ENCODE data around the gene SERGEF. TPM values are rescaled to one million over a fixed set of nuclear protein-coding genes. Genes with fewer than 3 reads are reported as not detected.

The SERGEF gene
- total and polyA plus RNA-seq, 10 of the 15 experiments (the other 5 are each of a cell fraction or from before 2014, with no cell fraction given), result 14.6 to 27.8 (median 22.4) TPM

DNA sequence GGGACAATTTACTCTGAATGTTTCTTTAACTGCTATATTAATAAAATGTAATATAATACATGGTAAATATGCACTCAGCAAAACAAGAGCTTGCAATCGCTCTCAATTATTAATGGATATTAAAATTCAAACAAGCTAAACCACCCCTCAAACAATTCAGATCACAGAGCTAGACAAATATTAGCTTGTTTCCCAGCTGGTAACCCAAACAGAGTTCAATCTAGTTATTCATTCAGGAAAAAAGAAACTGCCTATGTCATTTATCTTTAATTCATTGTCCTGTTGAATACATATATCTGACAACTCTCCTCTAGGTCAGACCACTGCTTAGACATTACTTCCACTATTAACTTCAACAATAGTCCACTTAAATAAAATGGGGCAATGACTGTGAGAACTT is 78.7 kb downstream of the SERGEF start (continued):
- TF ChIP-seq KLF5 (IDR thresholded peaks at IDR 0.05; ENCODE audit: partially characterized antibody) (no peak), HCFC1 (IDR thresholded peaks at IDR 0.05; ENCODE audit: low read length) (no peak), CHD2 (IDR thresholded peaks at IDR 0.05; ENCODE audit: borderline replicate concordance, low read depth, low read length) (no peak)
- TF ChIP-seq, protein P1, sequence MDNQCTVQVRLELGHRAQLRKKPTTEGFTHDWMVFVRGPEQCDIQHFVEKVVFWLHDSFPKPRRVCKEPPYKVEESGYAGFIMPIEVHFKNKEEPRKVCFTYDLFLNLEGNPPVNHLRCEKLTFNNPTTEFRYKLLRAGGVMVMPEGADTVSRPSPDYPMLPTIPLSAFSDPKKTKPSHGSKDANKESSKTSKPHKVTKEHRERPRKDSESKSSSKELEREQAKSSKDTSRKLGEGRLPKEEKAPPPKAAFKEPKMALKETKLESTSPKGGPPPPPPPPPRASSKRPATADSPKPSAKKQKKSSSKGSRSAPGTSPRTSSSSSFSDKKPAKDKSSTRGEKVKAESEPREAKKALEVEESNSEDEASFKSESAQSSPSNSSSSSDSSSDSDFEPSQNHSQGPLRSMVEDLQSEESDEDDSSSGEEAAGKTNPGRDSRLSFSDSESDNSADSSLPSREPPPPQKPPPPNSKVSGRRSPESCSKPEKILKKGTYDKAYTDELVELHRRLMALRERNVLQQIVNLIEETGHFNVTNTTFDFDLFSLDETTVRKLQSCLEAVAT (IDR thresholded peaks at IDR 0.05), result no peak

DNA sequence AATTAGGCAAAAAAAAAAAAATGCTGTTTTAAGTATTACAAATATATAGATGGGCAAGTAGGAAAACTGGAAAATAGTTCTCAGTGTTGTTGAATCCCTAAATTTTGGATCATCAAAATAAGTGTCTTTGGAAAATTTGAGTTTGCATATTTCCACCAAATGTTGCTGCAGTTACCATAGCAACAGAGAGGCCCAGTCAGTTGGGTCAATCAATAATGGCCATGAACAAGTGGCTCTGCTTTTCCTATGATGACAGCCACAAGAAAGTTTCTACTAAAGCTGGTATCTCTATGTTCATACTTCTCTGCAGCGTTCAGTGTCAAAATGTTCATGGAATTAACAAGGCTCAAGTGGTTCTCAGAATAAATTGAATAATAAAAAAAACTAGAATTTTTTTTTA is 79.1 kb downstream of the SERGEF start:
- intact Hi-C loops (cut with micrococcal nuclease; ENCODE audit: unreplicated experiment) (no loop called here), in situ Hi-C loops (cut with MboI) (no loop called here)
- DNase-seq (ENCODE audit: low read depth, low spot score) (no peak), ATAC-seq (no peak), FAIRE-seq (no peak)
- WGBS (ENCODE audit: insufficient coverage, insufficient replicate concordance, low lambda C conversion rate, missing lambda C conversion rate), result 89% methylated on average over 1 of the region's 1 CpG
- no peak overlapping the region for H3K27ac ChIP-seq (ENCODE audit: control insufficient read depth, insufficient read depth)
- no peak for TF ChIP-seq YY1 (IDR thresholded peaks at IDR 0.05; ENCODE audit: low read depth, low read length)
- TF ChIP-seq HCFC1 (IDR thresholded peaks at IDR 0.05; ENCODE audit: low read length), result no peak
- no peak for TF ChIP-seq ZZZ3 (IDR thresholded peaks at IDR 0.05; ENCODE audit: control insufficient read depth, insufficient read length, low read depth)
- TF ChIP-seq POLR2A (IDR thresholded peaks at IDR 0.05; ENCODE audit: low read depth, low read length), result no peak
- TF ChIP-seq, protein P2, sequence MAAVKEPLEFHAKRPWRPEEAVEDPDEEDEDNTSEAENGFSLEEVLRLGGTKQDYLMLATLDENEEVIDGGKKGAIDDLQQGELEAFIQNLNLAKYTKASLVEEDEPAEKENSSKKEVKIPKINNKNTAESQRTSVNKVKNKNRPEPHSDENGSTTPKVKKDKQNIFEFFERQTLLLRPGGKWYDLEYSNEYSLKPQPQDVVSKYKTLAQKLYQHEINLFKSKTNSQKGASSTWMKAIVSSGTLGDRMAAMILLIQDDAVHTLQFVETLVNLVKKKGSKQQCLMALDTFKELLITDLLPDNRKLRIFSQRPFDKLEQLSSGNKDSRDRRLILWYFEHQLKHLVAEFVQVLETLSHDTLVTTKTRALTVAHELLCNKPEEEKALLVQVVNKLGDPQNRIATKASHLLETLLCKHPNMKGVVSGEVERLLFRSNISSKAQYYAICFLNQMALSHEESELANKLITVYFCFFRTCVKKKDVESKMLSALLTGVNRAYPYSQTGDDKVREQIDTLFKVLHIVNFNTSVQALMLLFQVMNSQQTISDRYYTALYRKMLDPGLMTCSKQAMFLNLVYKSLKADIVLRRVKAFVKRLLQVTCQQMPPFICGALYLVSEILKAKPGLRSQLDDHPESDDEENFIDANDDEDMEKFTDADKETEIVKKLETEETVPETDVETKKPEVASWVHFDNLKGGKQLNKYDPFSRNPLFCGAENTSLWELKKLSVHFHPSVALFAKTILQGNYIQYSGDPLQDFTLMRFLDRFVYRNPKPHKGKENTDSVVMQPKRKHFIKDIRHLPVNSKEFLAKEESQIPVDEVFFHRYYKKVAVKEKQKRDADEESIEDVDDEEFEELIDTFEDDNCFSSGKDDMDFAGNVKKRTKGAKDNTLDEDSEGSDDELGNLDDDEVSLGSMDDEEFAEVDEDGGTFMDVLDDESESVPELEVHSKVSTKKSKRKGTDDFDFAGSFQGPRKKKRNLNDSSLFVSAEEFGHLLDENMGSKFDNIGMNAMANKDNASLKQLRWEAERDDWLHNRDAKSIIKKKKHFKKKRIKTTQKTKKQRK (IDR thresholded peaks at IDR 0.05; ENCODE audit: low read depth, low read length), result no peak
- TF ChIP-seq RCOR1 (conservative IDR thresholded peaks at IDR 0.05; ENCODE audit: low read depth, low read length), result no peak
- TF ChIP-seq TARDBP (IDR thresholded peaks at IDR 0.05; ENCODE audit: borderline replicate concordance), result no peak
- TF ChIP-seq FOXM1 (IDR thresholded peaks at IDR 0.05; ENCODE audit: low read depth, low read length), result no peak
- TF ChIP-seq BHLHE40 (IDR thresholded peaks at IDR 0.05; ENCODE audit: borderline replicate concordance in 1 of 2, low read depth in 2 of 2, low read length in 1 of 2), result no peak
- no peak for TF ChIP-seq RBBP5 (conservative IDR thresholded peaks at IDR 0.05)
- TF ChIP-seq NBN (IDR thresholded peaks at IDR 0.05), result no peak
- no peak for TF ChIP-seq DPF2 (IDR thresholded peaks at IDR 0.05)
- TF ChIP-seq BCL11A (IDR thresholded peaks at IDR 0.05; ENCODE audit: low read depth, low read length), result no peak
- TF ChIP-seq NR2C1 (IDR thresholded peaks at IDR 0.05), result no peak
- TF ChIP-seq, protein P3, sequence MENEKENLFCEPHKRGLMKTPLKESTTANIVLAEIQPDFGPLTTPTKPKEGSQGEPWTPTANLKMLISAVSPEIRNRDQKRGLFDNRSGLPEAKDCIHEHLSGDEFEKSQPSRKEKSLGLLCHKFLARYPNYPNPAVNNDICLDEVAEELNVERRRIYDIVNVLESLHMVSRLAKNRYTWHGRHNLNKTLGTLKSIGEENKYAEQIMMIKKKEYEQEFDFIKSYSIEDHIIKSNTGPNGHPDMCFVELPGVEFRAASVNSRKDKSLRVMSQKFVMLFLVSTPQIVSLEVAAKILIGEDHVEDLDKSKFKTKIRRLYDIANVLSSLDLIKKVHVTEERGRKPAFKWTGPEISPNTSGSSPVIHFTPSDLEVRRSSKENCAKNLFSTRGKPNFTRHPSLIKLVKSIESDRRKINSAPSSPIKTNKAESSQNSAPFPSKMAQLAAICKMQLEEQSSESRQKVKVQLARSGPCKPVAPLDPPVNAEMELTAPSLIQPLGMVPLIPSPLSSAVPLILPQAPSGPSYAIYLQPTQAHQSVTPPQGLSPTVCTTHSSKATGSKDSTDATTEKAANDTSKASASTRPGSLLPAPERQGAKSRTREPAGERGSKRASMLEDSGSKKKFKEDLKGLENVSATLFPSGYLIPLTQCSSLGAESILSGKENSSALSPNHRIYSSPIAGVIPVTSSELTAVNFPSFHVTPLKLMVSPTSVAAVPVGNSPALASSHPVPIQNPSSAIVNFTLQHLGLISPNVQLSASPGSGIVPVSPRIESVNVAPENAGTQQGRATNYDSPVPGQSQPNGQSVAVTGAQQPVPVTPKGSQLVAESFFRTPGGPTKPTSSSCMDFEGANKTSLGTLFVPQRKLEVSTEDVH (IDR thresholded peaks at IDR 0.05; ENCODE audit: low read depth, partially characterized antibody), result no peak
- no peaks in the 10 kb centered on the region for H3K9me3 ChIP-seq (replicated peaks; ENCODE audit: control insufficient read depth, insufficient read depth, low read length)
- ChIA-PET RAD21 (ENCODE audit: unreplicated experiment) (no interaction called here), SMC1A (ENCODE audit: uncharacterized antibody, unreplicated experiment) (no interaction called here), POLR2A (no interaction called here), CTCF (interaction anchor here (1.0 kb wide), 1 partner anchor 45 kb away, joined by 3 read pairs; no protein-coding TSS in a partner anchor)
- H4K20me1 ChIP-seq (ENCODE audit: control insufficient read depth, insufficient read depth), result no peaks in the 10 kb centered on the region
- H3K4me3 ChIP-seq, result no peak overlapping the region
- no peaks in the 10 kb centered on the region for H3K4me1 ChIP-seq (ENCODE audit: control insufficient read depth, insufficient read depth, low read length)
- H3K79me2 ChIP-seq (ENCODE audit: control insufficient read depth, insufficient read depth, low read length), result no peaks in the 10 kb centered on the region
- H2AFZ ChIP-seq (ENCODE audit: control insufficient read depth, low read depth, low read length), result no peak overlapping the region
- no peak overlapping the region for H3K9ac ChIP-seq (ENCODE audit: control insufficient read depth, insufficient read depth, low read length)
- no TSS peak for BruUV-seq (replicated peaks)
- no peak overlapping the region for H3K4me2 ChIP-seq (ENCODE audit: control insufficient read depth, insufficient read depth)
- no peaks in the 10 kb centered on the region for H3K27me3 ChIP-seq (replicated peaks in 1 of 2; ENCODE audit: control insufficient read depth in 2 of 2, insufficient read depth in 2 of 2, low read length in 1 of 2)
- no peaks in the 10 kb centered on the region; a peak in 1 of 4 replicates for H3K36me3 ChIP-seq (ENCODE audit: control insufficient read depth in 2 of 2, insufficient read depth in 2 of 2, low read length in 1 of 2)
